H1 (cell line): ENCODE results near the gene PRLHR. TPM values are rescaled to one million over a fixed set of nuclear protein-coding genes. Genes with fewer than 3 reads are reported as not detected.

Experiments
- CTCF ChIA-PET: fragments of 300-600 bp; sonication (Branson Sonifier 250); formaldehyde crosslinking; loops from one replicate; lab custom pipeline; 2021; ENCODE audit not compliant: partially characterized antibody; lab: Charles Lee
- POLR2A ChIA-PET: fragments of 300-600 bp; sonication (Branson Sonifier 250); formaldehyde crosslinking; loops from one replicate; lab custom pipeline; 2021; ENCODE audit warnings: inconsistent platforms; ENCODE audit not compliant: partially characterized antibody; lab: Charles Lee
- DNase-seq, 2 experiments: peaks; one replicate each; pipeline versions ENCODE4 v3.0.0 to v3.0.0-alpha.2; 2010 to 2022; ENCODE audit warnings: low spot score in 2 of 2, low read depth in 1 of 2, mixed read lengths in 1 of 2
- FAIRE-seq: peaks from 2 replicates; lab custom pipeline; 2011; peaks lifted over from hg19 to GRCh38; lab: Jason Lieb, UNC
- H2AFZ ChIP-seq: 2 replicates; pipeline ENCODE4 v1.8.1; 2012; ENCODE audit warnings: low read length, inconsistent platforms
- H2AK5ac ChIP-seq: 2 replicates; pipeline ENCODE4 v1.6.1; 2013; ENCODE audit warnings: low read depth, low read length
- H2BK120ac ChIP-seq: replicated peaks from 2 replicates; pipeline ENCODE3; 2013; ENCODE audit warnings: low read depth, low read length, inconsistent platforms
- H2BK12ac ChIP-seq: 2 replicates; pipeline ENCODE4 v1.6.1; 2013; ENCODE audit warnings: low read depth, low read length
- H2BK15ac ChIP-seq: 2 replicates; pipeline ENCODE4 v1.6.1; 2013; ENCODE audit warnings: low read length
- H2BK20ac ChIP-seq: 2 replicates; pipeline ENCODE4 v1.6.1; 2013; ENCODE audit warnings: low read length
- H2BK5ac ChIP-seq: 2 replicates; pipeline ENCODE4 v1.6.1; 2013; ENCODE audit warnings: low read depth, low read length
- H3K14ac ChIP-seq: 2 replicates; pipeline ENCODE4 v1.6.1; 2013; ENCODE audit warnings: inconsistent platforms; ENCODE audit not compliant: insufficient read length
- H3K18ac ChIP-seq: 2 replicates; pipeline ENCODE4 v1.6.1; 2013; ENCODE audit warnings: low read length; ENCODE audit errors: extremely low read depth
- H3K23ac ChIP-seq: 2 replicates; pipeline ENCODE4 v1.6.1; 2013; ENCODE audit warnings: inconsistent platforms; ENCODE audit not compliant: insufficient read length
- H3K23me2 ChIP-seq: 2 replicates; pipeline ENCODE4 v1.6.1; 2013; ENCODE audit warnings: low read depth, low read length
- H3K27ac ChIP-seq: 2 replicates; pipeline ENCODE4 v1.6.1; 2011; ENCODE audit warnings: low read depth, low read length, inconsistent platforms
- H3K27me3 ChIP-seq, 4 experiments: replicated peaks in 1 of 4; 1 replicate in 1 of 4; 2 replicates in 3 of 4; pipeline versions ENCODE4 v1.6.1 to v1.8.1; 2011 to 2013; ENCODE audit warnings: low read length in 3 of 4, mild to moderate bottlenecking in 3 of 4, inconsistent platforms in 2 of 4, mixed read lengths in 2 of 4, moderate library complexity in 1 of 4; ENCODE audit not compliant: control insufficient read depth in 3 of 4, insufficient read depth in 3 of 4; ENCODE audit errors: extremely low read depth in 1 of 4
- H3K36me3 ChIP-seq, 4 experiments: 2 replicates each; pipeline versions ENCODE4 v1.6.1 to v1.8.1; 2011 to 2013; ENCODE audit warnings: mild to moderate bottlenecking in 4 of 4, low read length in 3 of 4, moderate library complexity in 2 of 4, control low read depth in 1 of 4, inconsistent platforms in 1 of 4; ENCODE audit not compliant: insufficient read depth in 4 of 4, control insufficient read depth in 2 of 4
- H3K4ac ChIP-seq: replicated peaks from 2 replicates; pipeline ENCODE3; 2013; ENCODE audit warnings: low read length, low read depth, mixed read lengths, inconsistent platforms; ENCODE audit not compliant: insufficient read length
- H3K4me1 ChIP-seq, 4 experiments: replicated peaks in 1 of 4; 1 replicate in 1 of 4; 2 replicates in 3 of 4; pipeline versions ENCODE4 v1.6.1 to v1.8.1; 2011 to 2013; ENCODE audit warnings: low read length in 3 of 4, inconsistent platforms in 2 of 4, mixed read lengths in 1 of 4; ENCODE audit not compliant: insufficient read depth in 4 of 4, control insufficient read depth in 3 of 4
- H3K4me2 ChIP-seq, 2 experiments: 2 replicates each; pipeline versions ENCODE4 v1.6.1 to v1.8.1; 2011 to 2013; ENCODE audit warnings: low read depth in 2 of 2, low read length in 2 of 2, control low read depth in 1 of 2, inconsistent platforms in 1 of 2, mild to moderate bottlenecking in 1 of 2; ENCODE audit not compliant: insufficient read depth in 1 of 2
- H3K4me3 ChIP-seq, 4 experiments: fragments of 200-600, 300-600 bp in 1 of 4; sonication (generic), shearing (Covaris generic), sonication (Bioruptor Twin) in 1 of 4; 2 replicates each; pipeline versions ENCODE4 v1.5.1 to v1.8.1; 2011 to 2016; ENCODE audit warnings: low read length in 4 of 4, low read depth in 3 of 4, control low read depth in 2 of 4, inconsistent platforms in 2 of 4, mild to moderate bottlenecking in 2 of 4, mixed read lengths in 1 of 4, moderate library complexity in 1 of 4; ENCODE audit not compliant: insufficient read depth in 2 of 4; ENCODE audit errors: extremely low read depth in 1 of 4
- H3K56ac ChIP-seq: replicated peaks from 2 replicates; pipeline ENCODE3; 2013; ENCODE audit warnings: low read depth, mild to moderate bottlenecking, mixed read lengths, low read length, inconsistent platforms; ENCODE audit not compliant: insufficient read length
- H3K79me1 ChIP-seq: 2 replicates; pipeline ENCODE4 v1.6.1; 2013; ENCODE audit warnings: low read depth, low read length, control low read depth
- H3K79me2 ChIP-seq, 2 experiments: 2 replicates each; pipeline versions ENCODE4 v1.6.1 to v1.8.1; 2012 to 2013; ENCODE audit warnings: low read length in 2 of 2, mild to moderate bottlenecking in 2 of 2, inconsistent platforms in 1 of 2; ENCODE audit not compliant: insufficient read depth in 2 of 2, control insufficient read depth in 1 of 2
- H3K9ac ChIP-seq, 4 experiments: replicated peaks in 1 of 4; 1 replicate in 1 of 4; 2 replicates in 3 of 4; pipeline versions ENCODE4 v1.6.1 to v1.8.1; 2011 to 2013; ENCODE audit warnings: low read depth in 3 of 4, low read length in 3 of 4, control low read depth in 2 of 4, mild to moderate bottlenecking in 2 of 4, moderate library complexity in 2 of 4, inconsistent platforms in 1 of 4; ENCODE audit errors: extremely low read depth in 1 of 4
- H3K9me3 ChIP-seq, 2 experiments: 2 replicates each; pipeline versions ENCODE4 v1.6.1 to v1.8.1; 2012 to 2013; ENCODE audit warnings: mild to moderate bottlenecking in 2 of 2, moderate library complexity in 2 of 2, control low read depth in 1 of 2, inconsistent platforms in 1 of 2, low read depth in 1 of 2, low read length in 1 of 2, mixed read lengths in 1 of 2; ENCODE audit not compliant: insufficient read depth in 2 of 2
- H4K20me1 ChIP-seq, 2 experiments: replicated peaks in 1 of 2; 2 replicates each; pipeline versions ENCODE3 to v1.8.1; 2011 to 2013; ENCODE audit warnings: inconsistent platforms in 2 of 2, low read length in 2 of 2, mild to moderate bottlenecking in 1 of 2; ENCODE audit not compliant: insufficient read depth in 2 of 2, control insufficient read depth in 1 of 2
- H4K5ac ChIP-seq: 2 replicates; pipeline ENCODE4 v1.6.1; 2013; ENCODE audit warnings: low read length, low read depth, mixed read lengths, inconsistent platforms; ENCODE audit not compliant: insufficient read length
- H4K8ac ChIP-seq: 2 replicates; pipeline ENCODE4 v1.8.0; 2013; ENCODE audit warnings: mild to moderate bottlenecking, moderate library complexity, low read length, inconsistent platforms; ENCODE audit not compliant: insufficient read depth; ENCODE audit errors: extremely low read depth
- H4K91ac ChIP-seq: replicated peaks from 2 replicates; pipeline ENCODE3; 2013; ENCODE audit warnings: low read length, mixed read lengths, inconsistent platforms; ENCODE audit not compliant: insufficient read length
- BACH1 ChIP-seq: IDR thresholded peaks from 2 replicates; pipeline ENCODE4 v1.6.1; 2012; ENCODE audit warnings: low read length, improper control_type of control experiment
- CEBPB ChIP-seq: IDR thresholded peaks from 2 replicates; pipeline ENCODE4 v1.6.1; 2012; ENCODE audit warnings: low read depth, low read length
- CHD1 ChIP-seq: IDR thresholded peaks from 2 replicates; pipeline ENCODE4 v1.6.1; 2012; ENCODE audit warnings: low read depth, low read length, improper control_type of control experiment
- GABPA ChIP-seq: IDR thresholded peaks from 2 replicates; pipeline ENCODE4 v1.6.1; 2011; ENCODE audit warnings: mild to moderate bottlenecking, low read length, moderate library complexity, borderline replicate concordance; ENCODE audit not compliant: insufficient read depth
- RXRA ChIP-seq: IDR thresholded peaks from 2 replicates; pipeline ENCODE4 v1.6.1; 2011; ENCODE audit warnings: low read depth, mild to moderate bottlenecking, low read length, moderate library complexity; ENCODE audit not compliant: insufficient read depth
- WGBS, 2 experiments: shearing (Covaris generic) in 1 of 2; methylation state at CpG; one replicate each; pipeline versions ENCODE4 v1.1.6 to v1.1.7; 2013 to 2015; ENCODE audit warnings: low lambda C conversion rate in 2 of 2, mixed read lengths in 2 of 2, inconsistent platforms in 1 of 2, low coverage in 1 of 2, missing lambda C conversion rate in 1 of 2; ENCODE audit not compliant: insufficient replicate concordance in 2 of 2, insufficient coverage in 1 of 2, insufficient read length in 1 of 2; ENCODE audit errors: extremely low coverage in 1 of 2, missing lambda C conversion rate in 1 of 2; 5-methylcytosine and 5-hydroxymethylcytosine counted together
- polyA plus RNA-seq, 7 experiments: library from polyadenylated mRNA; depleted of rRNA in 3 of 7; stranded (reverse) in 5 of 7; unstranded in 2 of 7; fragments of >200 nt in 5 of 7; fragments of 200-250 nt in 2 of 7; gene quantifications; 1 replicate in 5 of 7; 2 replicates in 1 of 7; 4 replicates in 1 of 7; pipeline versions ENCODE4 v1.2.1 to v1.2.3, GENCODE V29; 2011 to 2013; ENCODE audit warnings: missing spikeins in 2 of 7, mixed read lengths in 2 of 7
- total RNA-seq: library from RNA; stranded (reverse); fragmentation: NEBNext Ultra II Directional; extraction: Animal tissue kit (Norgen Biotek cat#: 25700); gene quantifications from 2 replicates; pipeline ENCODE4 v1.2.1, GENCODE V29; 2021

The PRLHR gene
- total and polyA plus RNA-seq, 2 of the 8 experiments (the other 6 are each of a cell fraction or from before 2014, with no cell fraction given) = not detected

- Histone ChIP-seq H3K4me1 (no peaks in the 10 kb centered on the region), H3K23me2 (no peaks in the 10 kb centered on the region), H3K4ac (no peak overlapping the region), H3K27me3 (peaks cover 0 to 1% (median 0%) of the 10 kb centered on the region in 4 experiments; a peak in 1 of 7 replicates), H2AFZ (no peak overlapping the region), H2BK15ac (no peak overlapping the region), H2AK5ac (no peak overlapping the region), H2BK120ac (no peak overlapping the region), H3K23ac (no peak overlapping the region), H3K27ac (no peak overlapping the region), H3K18ac (no peak overlapping the region), H4K20me1 (no peaks in the 10 kb centered on the region), H3K9me3 (no peaks in the 10 kb centered on the region), H3K36me3 (no peaks in the 10 kb centered on the region), H3K79me2 (no peaks in the 10 kb centered on the region), H4K91ac (no peak overlapping the region), H4K8ac (no peak overlapping the region), H3K14ac (no peak overlapping the region), H3K9ac (no peak overlapping the region), H3K4me3 (no peak overlapping the region), H3K4me2 (no peak overlapping the region), H3K56ac (no peak overlapping the region), H2BK12ac (no peak overlapping the region), H2BK20ac (no peak overlapping the region), H2BK5ac (no peak overlapping the region), H4K5ac (no peak overlapping the region), H3K79me1 (no peaks in the 10 kb centered on the region)
- ChIA-PET CTCF (no interaction called here), POLR2A (no interaction called here)
- DNase-seq (no peak), FAIRE-seq (no peak)
- WGBS, 2 experiments = 91% methylated on average over 3 of the region's 3 CpGs; no CpG with 5 or more reads in 1 of the 2 experiments
- TF ChIP-seq GABPA (no peak), CHD1 (no peak), BACH1 (no peak), RXRA (no peak), CEBPB (no peak)
These were observed 12.9 kb downstream of the PRLHR start for GRCh38 chr10:118582511-118582910.
